Psoas muscle (tissue), 8 donors: ENCODE data around the gene SESN3. TPM values are rescaled to one million over a fixed set of nuclear protein-coding genes. Genes with fewer than 3 reads are reported as not detected.

ENCODE experiments used
- ATAC-seq, 4 donors: fragments of 200-7000 bp; cut with Tn5 transposase; one replicate each; pipeline ENCODE4 v1.9.1; 2020; ENCODE audit warnings: moderate library complexity in 3 of 4, mild to moderate bottlenecking in 2 of 4
- DNase-seq, 2 donors: peaks; one replicate each; pipeline ENCODE4 v3.0.0-alpha.2; 2020
- H3K27ac ChIP-seq: fragments of 200-600 bp; one replicate; pipeline ENCODE4 v1.8.0; 2022
- H3K27me3 ChIP-seq, 3 donors: fragments of 200-600 bp in 1 of 3; one replicate each; pipeline versions ENCODE4 v1.6.1 to v1.8.0; 2013 to 2022; ENCODE audit warnings: low read length in 2 of 3, mild to moderate bottlenecking in 2 of 3, moderate library complexity in 1 of 3; ENCODE audit not compliant: insufficient read depth in 3 of 3
- H3K36me3 ChIP-seq, 2 donors: fragments of 200-600 bp in 1 of 2; one replicate each; pipeline versions ENCODE4 v1.6.1 to v1.8.0; 2013 to 2022; ENCODE audit warnings: low read depth in 1 of 2, mild to moderate bottlenecking in 1 of 2, moderate library complexity in 1 of 2; ENCODE audit not compliant: insufficient read depth in 1 of 2
- H3K4me1 ChIP-seq: fragments of 200-600 bp; one replicate; pipeline ENCODE4 v1.8.0; 2022
- H3K4me3 ChIP-seq: fragments of 200-600 bp; one replicate; pipeline ENCODE4 v1.8.0; 2022; ENCODE audit warnings: mild to moderate bottlenecking
- H3K9me3 ChIP-seq: fragments of 200-600 bp; one replicate; pipeline ENCODE4 v1.8.0; 2022
- CTCF ChIP-seq: fragments of 200-600 bp; IDR thresholded peaks from one replicate; pipeline ENCODE4 v1.8.0; 2022; ENCODE audit warnings: antibody characterized with exemption
- WGBS, 3 donors: extraction: QIAGEN DNeasy Blood & Tissue Kit; methylation state at CpG; one replicate each; pipeline versions ENCODE4 v1.1.6 to v1.1.7; 2013; 5-methylcytosine and 5-hydroxymethylcytosine counted together
- intact Hi-C, 2 donors: fragments of 100-400 bp; cut with DNase I; formaldehyde crosslinking; loops; one replicate each; pipeline versions ENCODE4 v1.11.0 to v1.14.2; 2022
- polyA plus RNA-seq, 3 donors: library from polyadenylated mRNA; stranded (reverse); fragments of 200-250 nt; gene quantifications; one replicate each; pipeline ENCODE4 v1.2.3, GENCODE V29; 2013
- total RNA-seq, 4 donors: library from RNA; stranded (reverse); fragmentation: NEBNext Ultra II Directional in 2 of 4; extraction: Animal tissue kit (Norgen Biotek cat#: 25700) in 2 of 4; gene quantifications; one replicate each; pipeline versions ENCODE4 v1.2.1 to v1.2.4, GENCODE V29; 2021 to 2023
- donor health status: healthy with polysubstance abuse.
- donor health status: DM: no; HTN: no; CAD: no; lungs with moderate emphysema.
- donor health status: Bipolar disorder and iron deficiency.
- donor health status: healthy.
- donor health status: DM: yes; HTN: yes; CAD: no.
- donor health status: DM: no; HTN: no; CAD: no.
- donor health status: DM: no; HTN: no; CAD: no.
- donor health status: DM: yes; HTN: yes; CAD: no.

Gene SESN3
- total and polyA plus RNA-seq, 7 donors = 0.92 to 94.6 (median 5.3) TPM

- WGBS, 3 donors = 13 to 15% (median 14%) methylated on average over 35 of the region's 35 CpGs
- Histone ChIP-seq H3K9me3 (no peaks in the 10 kb centered on the region), H3K4me1 (peaks cover 8% of the 10 kb centered on the region), H3K4me3 (peak overlapping the region; percentile 83), H3K27me3 (no peaks in the 10 kb centered on the region), H3K36me3 (no peaks in the 10 kb centered on the region), H3K27ac (peak overlapping the region; percentile 62)
- intact Hi-C loops = loop anchor here in 1 of 2 donors (5.0 kb wide), 3 partner anchors 80 to 475 kb away; partner anchors contain the start of gene SRSF8
- DNase-seq (peak; percentile 62 to 79), ATAC-seq (peak in 3 of 4 donors; percentile 14 to 55 (median 16))
- no peak for TF ChIP-seq CTCF
Measured at GRCh38 chr11:95231881-95232605, 1.0 kb upstream of the SESN3 start.

DNA sequence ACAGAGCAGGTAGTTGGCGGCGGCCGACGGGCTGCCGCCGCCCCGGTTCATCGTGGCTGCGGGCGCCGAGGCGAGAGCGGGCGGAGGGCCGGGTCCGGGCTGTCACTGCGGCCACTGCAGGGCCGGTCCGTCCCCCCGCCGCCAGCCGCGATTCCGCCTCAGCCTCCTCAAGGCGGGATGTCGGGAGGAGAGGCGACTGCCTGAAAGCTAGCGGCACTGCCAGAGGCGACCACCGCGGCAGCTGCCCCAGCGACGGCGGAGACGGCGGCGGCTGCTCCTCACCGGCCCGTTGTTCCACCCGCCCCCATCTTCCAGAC, 234 bp downstream of the SESN3 start:
- 0% methylated on average over 11 to 40 of the region's 40 CpGs for WGBS, 3 donors
- TF ChIP-seq CTCF = no peak
- Histone ChIP-seq H3K27me3 (no peaks in the 10 kb centered on the region), H3K9me3 (no peaks in the 10 kb centered on the region), H3K4me1 (peaks cover 8% of the 10 kb centered on the region), H3K27ac (peak overlapping the region; percentile 50), H3K4me3 (peak overlapping the region; percentile 83), H3K36me3 (no peaks in the 10 kb centered on the region)
- intact Hi-C loops = loop anchor here in 1 of 2 donors (5.0 kb wide), 3 partner anchors 78 to 477 kb away; partner anchors contain the start of gene SRSF8
- ATAC-seq (peak in 3 of 4 donors; percentile 19 to 32 (median 29)), DNase-seq (no peak)

- Histone ChIP-seq H3K27me3 (no peaks in the 10 kb centered on the region), H3K9me3 (no peaks in the 10 kb centered on the region), H3K4me3 (peak overlapping the region; percentile 83), H3K27ac (peak overlapping the region; percentile 50), H3K36me3 (no peaks in the 10 kb centered on the region), H3K4me1 (peaks cover 8% of the 10 kb centered on the region)
- TF ChIP-seq CTCF = no peak
- DNase-seq (peak; percentile 17 to 59), ATAC-seq (peak in 1 of 4 donors; percentile 0)
- intact Hi-C loops = loop anchor here in 1 of 2 donors (5.0 kb wide), 3 partner anchors 78 to 477 kb away; partner anchors contain the start of gene SRSF8
- 0% methylated on average over 35 to 42 of the region's 42 CpGs for WGBS, 3 donors
Measured at GRCh38 chr11:95229993-95230809, 801 bp downstream of the SESN3 start.

- Histone ChIP-seq H3K4me1 (peaks cover 8% of the 10 kb centered on the region), H3K9me3 (no peaks in the 10 kb centered on the region), H3K27ac (no peak overlapping the region), H3K4me3 (peak overlapping the region; percentile 83), H3K36me3 (no peaks in the 10 kb centered on the region), H3K27me3 (no peaks in the 10 kb centered on the region)
- no peak for DNase-seq
- WGBS, 3 donors = 2% methylated on average over 12 of the region's 12 CpGs
- TF ChIP-seq CTCF = no peak
- intact Hi-C loops = no loop called here
- ATAC-seq = no peak
Measured at GRCh38 chr11:95229199-95229992, 1.6 kb downstream of the SESN3 start.
